ENCODE data around the gene TIPRL.
"Not testable (repeated sequence)": the region's sequence is repeated elsewhere in the genome, so short reads cannot be mapped to it uniquely, and the experiment has no call there.

TIPRL gene

GRCh38 chr1:168178638-168179437, at the start of gene TIPRL:
Gene TIPRL (plus strand): TSS chr1:168178962. CDS start chr1:168179078, 116 bp downstream.
- DNase-seq: peak; percentile 100

- no peak for DNase-seq
Observed at GRCh38 chr1:168129933-168130332, 48.8 kb upstream of the TIPRL start.

GRCh38 chr1:168134132-168134531, 44.6 kb upstream of the TIPRL start:
- no peak for DNase-seq

- no peak for DNase-seq
Observed at GRCh38 chr1:168134642-168135041, 44.1 kb upstream of the TIPRL start.

- DNase-seq: no peak
Observed at GRCh38 chr1:168135116-168135920, 43.4 kb upstream of the TIPRL start.

GRCh38 chr1:168135921-168136708, 42.6 kb upstream of the TIPRL start:
- no peak for DNase-seq

- peak; percentile 53 for DNase-seq
Observed at GRCh38 chr1:168136709-168137514, 41.9 kb upstream of the TIPRL start, which contains the start of gene GPR161. Gene GPR161 (minus strand): TSS chr1:168136930. CDS start chr1:168104850, 32,080 bp downstream.

GRCh38 chr1:168137515-168137821, 41.3 kb upstream of the TIPRL start:
- no peak for DNase-seq

GRCh38 chr1:168138134-168138533, 40.6 kb upstream of the TIPRL start:
- no peak for DNase-seq

- DNase-seq: no peak
Observed at GRCh38 chr1:168139070-168139469, 39.7 kb upstream of the TIPRL start.

GRCh38 chr1:168141871-168142385, 36.8 kb upstream of the TIPRL start:
- DNase-seq: no peak

- DNase-seq: peak; percentile 88
Observed at GRCh38 chr1:168145184-168146159, 33.3 kb upstream of the TIPRL start.

GRCh38 chr1:168146160-168146539, 32.6 kb upstream of the TIPRL start:
- no peak for DNase-seq

GRCh38 chr1:168146626-168147025, 32.1 kb upstream of the TIPRL start:
- no peak for DNase-seq

GRCh38 chr1:168148916-168149315, 29.8 kb upstream of the TIPRL start:
- DNase-seq: no peak

- DNase-seq: no peak
Observed at GRCh38 chr1:168150283-168150682, 28.5 kb upstream of the TIPRL start.

GRCh38 chr1:168151935-168152334, 26.8 kb upstream of the TIPRL start:
- DNase-seq: no peak

GRCh38 chr1:168154707-168155106, 24.1 kb upstream of the TIPRL start:
- DNase-seq: not testable (repeated sequence)

GRCh38 chr1:168155910-168156309, 22.9 kb upstream of the TIPRL start:
- no peak for DNase-seq

- DNase-seq: no peak
Observed at GRCh38 chr1:168157638-168158037, 21.1 kb upstream of the TIPRL start.

GRCh38 chr1:168159251-168159650, 19.5 kb upstream of the TIPRL start:
- DNase-seq: no peak
